ENCODE measurements around the gene RTN4IP1. TPM values are rescaled to one million over a fixed set of nuclear protein-coding genes. Genes with fewer than 3 reads are reported as not detected.

The RTN4IP1 gene
- total and polyA plus RNA-seq, 10 of the 15 experiments (the other 5 are each of a cell fraction or from before 2014, with no cell fraction given) = 8.2 to 17.0 (median 9.8) TPM

DNA sequence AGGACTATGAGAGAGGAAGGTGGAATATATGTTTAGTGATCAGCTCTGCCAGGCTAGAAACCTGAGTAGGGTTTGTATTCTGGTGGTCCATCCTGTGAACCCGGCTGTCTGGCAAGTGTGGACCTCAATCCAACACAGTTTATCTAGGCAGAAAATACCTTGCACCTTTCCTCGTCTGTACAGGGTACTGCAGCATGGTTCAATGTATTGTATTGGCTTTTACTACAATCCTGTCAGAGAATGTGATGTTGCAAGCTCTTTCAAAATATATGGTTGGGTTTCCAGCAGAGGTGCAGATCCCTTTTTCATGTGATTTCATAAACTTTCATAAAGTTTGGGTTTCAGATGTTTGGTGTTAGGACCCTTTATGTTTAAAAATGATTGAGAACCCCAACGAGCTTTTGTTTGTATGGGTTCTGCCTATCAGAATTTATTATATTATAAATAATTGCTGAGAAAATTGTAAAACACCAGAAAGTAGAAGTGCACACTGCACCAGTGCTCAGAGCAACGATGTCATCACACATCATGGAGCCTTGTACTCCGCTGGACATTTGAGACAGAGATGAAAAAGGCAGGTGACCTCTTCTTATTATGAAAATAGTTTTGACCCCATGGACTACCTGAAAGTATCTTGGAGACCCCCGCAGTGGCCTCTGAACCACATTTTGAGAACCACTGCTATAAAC is 106.6 kb downstream of the RTN4IP1 start:
- intact Hi-C loops (cut with micrococcal nuclease; ENCODE audit: unreplicated experiment) (loop anchor here (5.0 kb wide), 3 partner anchors 340 to 1040 kb away; no protein-coding TSS in a partner anchor), in situ Hi-C loops (cut with MboI) (loop anchor here (25.0 kb wide), 1 partner anchor 1060 kb away; no protein-coding TSS in a partner anchor)
- WGBS (ENCODE audit: insufficient coverage, insufficient replicate concordance, low lambda C conversion rate, missing lambda C conversion rate) = under 1% methylated on average over 6 of the region's 6 CpGs
- POLR2A ChIA-PET = interaction anchor here (0.5 to 3.8 kb wide), 4 partner anchors 12 to 102 kb away, joined by 3 to 47 read pairs (median 4); no protein-coding TSS in a partner anchor
- H3K36me3 ChIP-seq (ENCODE audit: control insufficient read depth in 2 of 2, insufficient read depth in 2 of 2, low read length in 1 of 2) = peaks cover 0 to 12% of the 10 kb centered on the region in 2 experiments; a peak in 2 of 4 replicates
- ATAC-seq = peak; percentile 1; the same call in 1 of the 3 replicates
- no peak overlapping the region for H2AFZ ChIP-seq (ENCODE audit: control insufficient read depth, low read depth, low read length)
- no TSS peak for BruUV-seq (replicated peaks)
- SMC1A ChIA-PET (ENCODE audit: uncharacterized antibody, unreplicated experiment) = interaction anchor here (0.7 to 9.0 kb wide), 11 partner anchors 11 to 324 kb away, joined by 3 to 109 read pairs (median 4); no protein-coding TSS in a partner anchor
- RAD21 ChIA-PET (ENCODE audit: unreplicated experiment) = interaction anchor here (0.8 to 7.9 kb wide), 5 partner anchors 10 to 108 kb away, joined by 3 to 101 read pairs (median 7); no protein-coding TSS in a partner anchor
- no peak for DNase-seq (ENCODE audit: low read depth, low spot score)
- H3K4me2 ChIP-seq (ENCODE audit: control insufficient read depth, insufficient read depth) = peak overlapping the region; percentile 79
- FAIRE-seq = no peak
- H3K9me3 ChIP-seq (replicated peaks; ENCODE audit: control insufficient read depth, insufficient read depth, low read length) = no peaks in the 10 kb centered on the region
- H3K79me2 ChIP-seq (ENCODE audit: control insufficient read depth, insufficient read depth, low read length) = peaks cover 80% of the 10 kb centered on the region
- H3K9ac ChIP-seq (ENCODE audit: control insufficient read depth, insufficient read depth, low read length) = peak overlapping the region; percentile 93
- peaks cover 7% of the 10 kb centered on the region; the same call in 1 of the 2 replicates for H3K4me1 ChIP-seq (ENCODE audit: control insufficient read depth, insufficient read depth, low read length)
- CTCF ChIA-PET = interaction anchor here (0.9 to 4.8 kb wide), 5 partner anchors 11 to 18 kb away, joined by 3 to 51 read pairs (median 4); no protein-coding TSS in a partner anchor
- H4K20me1 ChIP-seq (ENCODE audit: control insufficient read depth, insufficient read depth) = no peaks in the 10 kb centered on the region
- H3K27ac ChIP-seq (ENCODE audit: control insufficient read depth, insufficient read depth) = peak overlapping the region; percentile 93
- H3K27me3 ChIP-seq (replicated peaks in 1 of 2; ENCODE audit: control insufficient read depth in 2 of 2, insufficient read depth in 2 of 2, low read length in 1 of 2) = no peaks in the 10 kb centered on the region
- TF ChIP-seq POLR2AphosphoS5 (IDR thresholded peaks at IDR 0.05; ENCODE audit: low read length) (0 out of 2 replicates have a peak, but pooled peaks have one; percentile 60), WRNIP1 (IDR thresholded peaks at IDR 0.05; ENCODE audit: borderline replicate concordance, low read depth, low read length) (0 out of 2 replicates have a peak, but pooled peaks have one; percentile 84), MTA2 (IDR thresholded peaks at IDR 0.05; ENCODE audit: low read depth) (no peak)
- peak overlapping the region; percentile 73 for H3K4me3 ChIP-seq

Small RNA genes lying within 50 kb of the gene (small RNA-seq; reads per million reads assigned to genes)
- gene RNU6-527P = not detected

Other genes with a start within 250 kb of the RTN4IP1 start
- 14.5 and 17.7 TPM in 2 replicates for gene QRSL1, start 80 bp upstream of the RTN4IP1 start, total RNA-seq (2014; rRNA removed)
- 22.2 and 23.5 TPM in 2 replicates for gene QRSL1, start 80 bp upstream of the RTN4IP1 start, total RNA-seq (2014; rRNA removed; fragmentation: Illumina TruSeq; extraction: Trizol)
- 13.5 and 15.8 TPM in 2 replicates for gene QRSL1, start 80 bp upstream of the RTN4IP1 start, total RNA-seq (2021)
- 14.6 and 16.0 TPM in 2 replicates for gene QRSL1, start 80 bp upstream of the RTN4IP1 start, polyA plus RNA-seq (2011; rRNA removed)
- 19.7 and 22.5 TPM in 2 replicates for gene QRSL1, start 80 bp upstream of the RTN4IP1 start, polyA plus RNA-seq (2014; fragmentation: Illumina TruSeq; extraction: Trizol)
- 10 to 100 TPM; 11.9 to 15.1 TPM for gene QRSL1, start 80 bp upstream of the RTN4IP1 start, polyA plus RNA-seq (2014; fragmentation: Nextera tagmentation; extraction: Ambion mirVana)
- 11.9 and 15.1 TPM in 2 replicates for gene QRSL1, start 80 bp upstream of the RTN4IP1 start, polyA plus RNA-seq (2014; rRNA removed)
- gene QRSL1, start 80 bp upstream of the RTN4IP1 start, polyA plus RNA-seq (2016; fragmentation: Nextera tagmentation; extraction: Ambion mirVana) = 10 to 100 TPM; 19.5 to 21.1 TPM

Measured in GM12878 (cell line).